NB4 (cell line): ENCODE measurements around the gene SRA1.

ENCODE experiments used
- CTCF ChIP-seq: IDR thresholded peaks from one replicate; pipeline ENCODE4 v1.5.1; 2012; ENCODE audit warnings: low read depth, low read length
- MAX ChIP-seq: IDR thresholded peaks from 2 replicates; pipeline ENCODE4 v1.6.1; 2011; ENCODE audit warnings: low read depth, low read length
- POLR2A ChIP-seq: IDR thresholded peaks from 2 replicates; pipeline ENCODE4 v1.6.1; 2011; ENCODE audit warnings: mild to moderate bottlenecking; ENCODE audit not compliant: insufficient read length; ENCODE audit errors: extremely low read depth

- TF ChIP-seq CTCF (peak; percentile 23), POLR2A (peak; percentile 75), MAX (peak; percentile 99)
These were observed 9.6 kb downstream of the SRA1 start, which contains the start of gene EIF4EBP3 for GRCh38 chr5:140547508-140548299.
